Prostate gland (tissue), 2 donors: Measurements from ENCODE around the gene TMEM107.

Source experiments
- POLR2A ChIP-seq: fragments of 450-650 bp; IDR thresholded peaks from one replicate; pipeline ENCODE4 v1.6.1; 2016; ENCODE audit warnings: antibody characterized with exemption, mild to moderate bottlenecking
- POLR2AphosphoS5 ChIP-seq: sonication (generic); formaldehyde crosslinking; IDR thresholded peaks from one replicate; pipeline ENCODE4 v1.6.1; 2017; ENCODE audit warnings: antibody characterized with exemption
- TF ChIP-seq, protein P1 (sequence below), 4 experiments: fragments of 200-600 bp in 2 of 4; fragments of 450-650 bp in 2 of 4; sonication (generic) in 2 of 4; IDR thresholded peaks; 1 replicate in 3 of 4; 2 replicates in 1 of 4; pipeline ENCODE4 v1.5.1; 2016 to 2019; ENCODE audit warnings: antibody characterized with exemption in 4 of 4, mild to moderate bottlenecking in 2 of 4, moderate library complexity in 2 of 4

DNA sequence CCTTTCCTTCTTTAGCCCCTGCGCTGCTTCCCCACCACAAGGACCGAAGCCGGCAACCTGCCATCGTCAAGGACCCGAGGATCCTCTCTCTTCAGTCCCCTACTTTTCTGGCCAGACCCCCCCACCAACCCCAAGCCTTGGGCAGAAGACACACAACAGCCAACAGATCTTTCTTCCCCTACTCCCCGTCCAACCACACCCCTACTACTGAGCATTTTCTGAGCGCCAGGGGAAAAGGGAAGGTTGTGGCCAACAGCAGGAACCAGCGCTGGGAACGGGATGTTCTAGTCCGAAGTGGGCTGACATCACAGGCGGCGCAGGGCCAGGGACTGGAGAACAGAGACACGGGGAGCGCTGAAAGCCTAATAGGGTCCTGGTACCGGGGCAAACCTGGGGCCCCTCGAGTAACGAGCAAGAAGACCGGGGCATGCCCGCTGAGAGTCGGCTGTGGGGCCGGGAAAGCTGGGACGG, 24.5 kb downstream of the TMEM107 start:
- peak; percentile 51 for TF ChIP-seq POLR2AphosphoS5
- TF ChIP-seq, protein P1, sequence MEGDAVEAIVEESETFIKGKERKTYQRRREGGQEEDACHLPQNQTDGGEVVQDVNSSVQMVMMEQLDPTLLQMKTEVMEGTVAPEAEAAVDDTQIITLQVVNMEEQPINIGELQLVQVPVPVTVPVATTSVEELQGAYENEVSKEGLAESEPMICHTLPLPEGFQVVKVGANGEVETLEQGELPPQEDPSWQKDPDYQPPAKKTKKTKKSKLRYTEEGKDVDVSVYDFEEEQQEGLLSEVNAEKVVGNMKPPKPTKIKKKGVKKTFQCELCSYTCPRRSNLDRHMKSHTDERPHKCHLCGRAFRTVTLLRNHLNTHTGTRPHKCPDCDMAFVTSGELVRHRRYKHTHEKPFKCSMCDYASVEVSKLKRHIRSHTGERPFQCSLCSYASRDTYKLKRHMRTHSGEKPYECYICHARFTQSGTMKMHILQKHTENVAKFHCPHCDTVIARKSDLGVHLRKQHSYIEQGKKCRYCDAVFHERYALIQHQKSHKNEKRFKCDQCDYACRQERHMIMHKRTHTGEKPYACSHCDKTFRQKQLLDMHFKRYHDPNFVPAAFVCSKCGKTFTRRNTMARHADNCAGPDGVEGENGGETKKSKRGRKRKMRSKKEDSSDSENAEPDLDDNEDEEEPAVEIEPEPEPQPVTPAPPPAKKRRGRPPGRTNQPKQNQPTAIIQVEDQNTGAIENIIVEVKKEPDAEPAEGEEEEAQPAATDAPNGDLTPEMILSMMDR (IDR thresholded peaks at IDR 0.05): no peak
- TF ChIP-seq POLR2A: no peak
